ENCODE measurements around the gene ALX4.

Gene ALX4

GRCh38 chr11:44342616-44343015 is 32.7 kb upstream of the ALX4 start:
- H4K12ac ChIP-seq (ENCODE audit: low read depth, low read length), result no peak overlapping the region
- no peak overlapping the region for H2AK5ac ChIP-seq (ENCODE audit: low read length)
- no peak overlapping the region for H3K14ac ChIP-seq (ENCODE audit: low read length)
- H3K79me2 ChIP-seq (ENCODE audit: control insufficient read depth, insufficient read depth, low read length, poor library complexity), result no peaks in the 10 kb centered on the region
- no peak overlapping the region for H2BK5ac ChIP-seq (ENCODE audit: low read depth, low read length, poor library complexity)
- H3K27me3 ChIP-seq (ENCODE audit: insufficient read depth, low read length), result peaks cover 2% of the 10 kb centered on the region
- H3K4me3 ChIP-seq (ENCODE audit: low read depth, low read length), result no peak overlapping the region
- no peak overlapping the region for H2BK120ac ChIP-seq (ENCODE audit: insufficient read depth, low read length, poor library complexity)
- no peak overlapping the region for H3K9ac ChIP-seq (ENCODE audit: low read length)
- no peak overlapping the region for H4K91ac ChIP-seq (ENCODE audit: low read depth, low read length)
- H2BK12ac ChIP-seq (ENCODE audit: low read length), result no peak overlapping the region
- no peak overlapping the region for H3K23ac ChIP-seq (ENCODE audit: low read length)
- H3K4me2 ChIP-seq (ENCODE audit: low read length), result no peak overlapping the region
- DNase-seq, result no peak
- no peaks in the 10 kb centered on the region for H3K4me1 ChIP-seq (ENCODE audit: control insufficient read depth in 1 of 2, insufficient read depth in 2 of 2, low read length in 2 of 2)
- H3K4ac ChIP-seq (ENCODE audit: low read depth, low read length), result no peak overlapping the region
- H3K27ac ChIP-seq (ENCODE audit: low read depth, low read length), result no peak overlapping the region
- peaks cover 3% of the 10 kb centered on the region for H3K9me3 ChIP-seq (ENCODE audit: insufficient read depth, low read depth, low read length)
- no peaks in the 10 kb centered on the region for H3K79me1 ChIP-seq (ENCODE audit: low read length)
- WGBS (ENCODE audit: extremely low coverage, insufficient coverage, insufficient read length), result no CpG with 5 or more reads among the region's 4 CpGs
- H4K8ac ChIP-seq (ENCODE audit: low read depth, low read length), result no peak overlapping the region
- H2AFZ ChIP-seq (ENCODE audit: insufficient read depth, low read length, poor library complexity), result no peak overlapping the region
- no peak overlapping the region for H3K18ac ChIP-seq (ENCODE audit: low read length)
- H3K36me3 ChIP-seq (ENCODE audit: control insufficient read depth in 1 of 2, insufficient read depth in 2 of 2, low read length in 2 of 2), result no peaks in the 10 kb centered on the region

DNA sequence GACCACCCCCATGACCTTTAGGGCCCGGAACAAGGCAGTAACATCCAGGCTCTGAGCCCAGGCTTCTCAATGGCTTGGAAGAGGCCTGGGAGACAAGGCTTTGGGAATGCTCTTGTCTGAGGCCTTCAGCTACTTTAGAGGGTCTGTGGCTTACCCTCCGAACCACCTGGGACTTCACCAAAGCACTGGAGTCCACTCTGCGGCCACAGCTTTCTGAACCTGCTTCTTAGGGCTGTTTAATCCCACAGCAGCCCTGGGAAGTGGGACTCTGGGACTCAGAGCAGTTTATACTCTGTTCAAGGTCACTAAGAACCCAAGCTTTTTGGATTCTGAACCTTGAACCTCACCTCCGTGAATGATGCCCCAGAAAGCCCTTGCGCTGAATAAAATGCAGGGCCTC is 30.7 kb upstream of the ALX4 start:
- Histone ChIP-seq H3K36me3 (ENCODE audit: control insufficient read depth in 1 of 2, insufficient read depth in 2 of 2, low read length in 2 of 2) (no peaks in the 10 kb centered on the region), H2BK12ac (ENCODE audit: low read length) (no peak overlapping the region)

GRCh38 chr11:44339530-44339883 is 29.6 kb upstream of the ALX4 start:
- H4K91ac ChIP-seq (ENCODE audit: low read depth, low read length), result no peak overlapping the region
- no peak overlapping the region for H3K4ac ChIP-seq (ENCODE audit: low read depth, low read length)
- H3K4me1 ChIP-seq (ENCODE audit: control insufficient read depth in 1 of 2, insufficient read depth in 2 of 2, low read length in 2 of 2), result no peaks in the 10 kb centered on the region
- no peak overlapping the region for H2BK12ac ChIP-seq (ENCODE audit: low read length)
- peaks cover 3% of the 10 kb centered on the region for H3K27me3 ChIP-seq (ENCODE audit: insufficient read depth, low read length)
- WGBS (ENCODE audit: extremely low coverage, insufficient coverage, insufficient read length), result no CpG with 5 or more reads among the region's 4 CpGs
- no peak overlapping the region for H3K4me3 ChIP-seq (ENCODE audit: low read depth, low read length)
- no peak overlapping the region for H4K12ac ChIP-seq (ENCODE audit: low read depth, low read length)
- DNase-seq, result no peak
- no peaks in the 10 kb centered on the region for H3K36me3 ChIP-seq (ENCODE audit: control insufficient read depth in 1 of 2, insufficient read depth in 2 of 2, low read length in 2 of 2)
- H2BK120ac ChIP-seq (ENCODE audit: insufficient read depth, low read length, poor library complexity), result no peak overlapping the region
- no peak overlapping the region for H2AK5ac ChIP-seq (ENCODE audit: low read length)
- no peak overlapping the region for H3K4me2 ChIP-seq (ENCODE audit: low read length)
- no peak overlapping the region for H4K8ac ChIP-seq (ENCODE audit: low read depth, low read length)
- no peaks in the 10 kb centered on the region for H3K79me1 ChIP-seq (ENCODE audit: low read length)
- no peak overlapping the region for H3K18ac ChIP-seq (ENCODE audit: low read length)
- no peaks in the 10 kb centered on the region for H3K79me2 ChIP-seq (ENCODE audit: control insufficient read depth, insufficient read depth, low read length, poor library complexity)
- H3K23ac ChIP-seq (ENCODE audit: low read length), result no peak overlapping the region
- H3K9me3 ChIP-seq (ENCODE audit: insufficient read depth, low read depth, low read length), result peaks cover 4% of the 10 kb centered on the region
- no peak overlapping the region for H3K9ac ChIP-seq (ENCODE audit: low read length)
- no peak overlapping the region for H3K14ac ChIP-seq (ENCODE audit: low read length)
- no peak overlapping the region for H3K27ac ChIP-seq (ENCODE audit: low read depth, low read length)
- no peak overlapping the region for H2BK5ac ChIP-seq (ENCODE audit: low read depth, low read length, poor library complexity)
- H2AFZ ChIP-seq (ENCODE audit: insufficient read depth, low read length, poor library complexity), result no peak overlapping the region

More for the DNA sequence above, 30.7 kb upstream of the ALX4 start:
- no peak overlapping the region for H3K4me2 ChIP-seq (ENCODE audit: low read length)
- H2AFZ ChIP-seq (ENCODE audit: insufficient read depth, low read length, poor library complexity), result no peak overlapping the region
- H2AK5ac ChIP-seq (ENCODE audit: low read length), result no peak overlapping the region
- H4K91ac ChIP-seq (ENCODE audit: low read depth, low read length), result no peak overlapping the region
- no peak overlapping the region for H2BK120ac ChIP-seq (ENCODE audit: insufficient read depth, low read length, poor library complexity)
- H3K27ac ChIP-seq (ENCODE audit: low read depth, low read length), result no peak overlapping the region
- WGBS (ENCODE audit: extremely low coverage, insufficient coverage, insufficient read length), result no CpG with 5 or more reads among the region's 5 CpGs
- no peaks in the 10 kb centered on the region for H3K79me1 ChIP-seq (ENCODE audit: low read length)
- H4K8ac ChIP-seq (ENCODE audit: low read depth, low read length), result no peak overlapping the region
- H3K4me3 ChIP-seq (ENCODE audit: low read depth, low read length), result no peak overlapping the region
- no peak overlapping the region for H3K23ac ChIP-seq (ENCODE audit: low read length)
- no peak for DNase-seq
- H3K9me3 ChIP-seq (ENCODE audit: insufficient read depth, low read depth, low read length), result peaks cover 3% of the 10 kb centered on the region
- no peaks in the 10 kb centered on the region for H3K27me3 ChIP-seq (ENCODE audit: insufficient read depth, low read length)
- no peaks in the 10 kb centered on the region for H3K4me1 ChIP-seq (ENCODE audit: control insufficient read depth in 1 of 2, insufficient read depth in 2 of 2, low read length in 2 of 2)
- no peak overlapping the region for H2BK5ac ChIP-seq (ENCODE audit: low read depth, low read length, poor library complexity)
- no peaks in the 10 kb centered on the region for H3K79me2 ChIP-seq (ENCODE audit: control insufficient read depth, insufficient read depth, low read length, poor library complexity)
- no peak overlapping the region for H4K12ac ChIP-seq (ENCODE audit: low read depth, low read length)
- H3K9ac ChIP-seq (ENCODE audit: low read length), result no peak overlapping the region
- H3K18ac ChIP-seq (ENCODE audit: low read length), result no peak overlapping the region
- H3K4ac ChIP-seq (ENCODE audit: low read depth, low read length), result no peak overlapping the region
- H3K14ac ChIP-seq (ENCODE audit: low read length), result no peak overlapping the region

GRCh38 chr11:44338698-44339529 is 29.0 kb upstream of the ALX4 start:
- Histone ChIP-seq H4K91ac (ENCODE audit: low read depth, low read length) (no peak overlapping the region), H4K8ac (ENCODE audit: low read depth, low read length) (no peak overlapping the region), H3K14ac (ENCODE audit: low read length) (no peak overlapping the region), H3K79me1 (ENCODE audit: low read length) (no peaks in the 10 kb centered on the region), H2BK120ac (ENCODE audit: insufficient read depth, low read length, poor library complexity) (no peak overlapping the region), H2AK5ac (ENCODE audit: low read length) (no peak overlapping the region), H3K9me3 (ENCODE audit: insufficient read depth, low read depth, low read length) (peaks cover 2% of the 10 kb centered on the region), H3K27me3 (ENCODE audit: insufficient read depth, low read length) (peaks cover 4% of the 10 kb centered on the region), H4K12ac (ENCODE audit: low read depth, low read length) (no peak overlapping the region), H3K18ac (ENCODE audit: low read length) (no peak overlapping the region), H3K4me3 (ENCODE audit: low read depth, low read length) (no peak overlapping the region), H2BK12ac (ENCODE audit: low read length) (no peak overlapping the region), H3K4me1 (ENCODE audit: control insufficient read depth in 1 of 2, insufficient read depth in 2 of 2, low read length in 2 of 2) (no peaks in the 10 kb centered on the region), H3K23ac (ENCODE audit: low read length) (no peak overlapping the region), H3K27ac (ENCODE audit: low read depth, low read length) (no peak overlapping the region), H3K4me2 (ENCODE audit: low read length) (no peak overlapping the region), H2AFZ (ENCODE audit: insufficient read depth, low read length, poor library complexity) (no peak overlapping the region), H3K79me2 (ENCODE audit: control insufficient read depth, insufficient read depth, low read length, poor library complexity) (no peaks in the 10 kb centered on the region), H2BK5ac (ENCODE audit: low read depth, low read length, poor library complexity) (no peak overlapping the region), H3K36me3 (ENCODE audit: control insufficient read depth in 1 of 2, insufficient read depth in 2 of 2, low read length in 2 of 2) (no peaks in the 10 kb centered on the region), H3K4ac (ENCODE audit: low read depth, low read length) (no peak overlapping the region), H3K9ac (ENCODE audit: low read length) (no peak overlapping the region)
- DNase-seq, result no peak
- WGBS (ENCODE audit: extremely low coverage, insufficient coverage, insufficient read length), result no CpG with 5 or more reads among the region's 16 CpGs
